GM19239 (cell line): ENCODE data around the gene C16orf89.

ENCODE experiments used
- DNase-seq: peaks from one replicate; pipeline ENCODE4 v3.0.0; 2011; ENCODE audit warnings: low spot score; ENCODE audit not compliant: insufficient read length
- FAIRE-seq: peaks from 2 replicates; lab custom pipeline; 2011; peaks lifted over from hg19 to GRCh38; lab: Jason Lieb, UNC

C16orf89 gene

DNA sequence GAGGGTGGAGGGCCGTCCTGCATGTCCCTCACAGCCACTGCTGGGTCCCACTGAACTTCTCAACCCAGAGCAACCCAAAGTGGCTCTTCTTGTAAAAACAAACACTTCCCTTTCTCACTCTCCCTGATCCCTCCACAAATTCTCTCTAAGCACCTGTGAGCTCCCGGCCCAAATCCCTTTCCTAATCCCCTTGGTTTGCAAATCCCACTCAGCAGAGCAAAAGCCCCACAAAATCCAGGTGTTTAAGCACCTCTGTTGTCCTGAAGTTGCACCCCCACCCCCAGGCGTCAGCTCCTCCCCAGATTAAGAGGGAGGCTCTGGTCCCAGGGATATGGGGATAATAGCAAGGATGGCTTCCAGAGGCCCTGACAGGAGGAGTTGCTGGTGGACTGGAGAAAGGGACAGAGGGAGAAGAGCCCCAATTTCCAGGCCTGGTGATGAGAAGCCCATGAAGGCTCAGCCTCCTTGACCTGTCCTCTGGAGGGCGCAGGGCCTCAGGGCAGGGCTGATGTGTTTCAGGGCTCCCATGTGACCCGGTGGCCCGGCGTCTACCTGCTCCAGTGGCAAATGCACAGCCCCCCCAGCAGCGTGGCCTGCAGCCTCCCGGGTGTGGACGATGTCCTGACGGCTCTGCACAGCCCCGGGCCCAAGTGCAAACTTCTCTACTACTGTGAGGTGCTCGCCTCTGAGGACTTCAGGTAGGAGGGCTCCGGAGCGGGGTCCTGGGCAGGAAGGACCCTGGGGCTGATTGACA is 55.0 kb downstream of the C16orf89 start:
- DNase-seq: no peak
- FAIRE-seq: no peak

DNA sequence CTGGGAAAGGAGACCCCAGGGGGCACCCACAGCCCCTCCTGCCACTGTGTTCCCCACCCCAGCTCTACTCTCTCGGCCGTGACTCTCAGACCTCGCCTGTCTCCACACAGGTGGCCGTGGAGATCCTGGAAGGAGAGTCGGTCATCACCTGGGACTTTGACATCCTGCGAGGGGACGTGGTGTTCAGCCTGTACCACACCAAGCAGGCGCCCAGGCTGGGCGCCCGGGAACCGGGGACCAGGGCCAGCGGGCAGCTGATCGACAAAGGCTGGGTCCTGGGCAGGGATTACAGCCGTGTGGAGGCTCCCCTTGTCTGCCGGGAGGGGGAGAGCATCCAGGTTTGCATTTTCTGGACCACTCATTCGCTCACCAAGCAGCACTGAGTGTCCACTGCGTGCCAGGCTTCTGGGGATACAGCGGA is 57.4 kb downstream of the C16orf89 start:
- DNase-seq: no peak
- FAIRE-seq: no peak

DNA sequence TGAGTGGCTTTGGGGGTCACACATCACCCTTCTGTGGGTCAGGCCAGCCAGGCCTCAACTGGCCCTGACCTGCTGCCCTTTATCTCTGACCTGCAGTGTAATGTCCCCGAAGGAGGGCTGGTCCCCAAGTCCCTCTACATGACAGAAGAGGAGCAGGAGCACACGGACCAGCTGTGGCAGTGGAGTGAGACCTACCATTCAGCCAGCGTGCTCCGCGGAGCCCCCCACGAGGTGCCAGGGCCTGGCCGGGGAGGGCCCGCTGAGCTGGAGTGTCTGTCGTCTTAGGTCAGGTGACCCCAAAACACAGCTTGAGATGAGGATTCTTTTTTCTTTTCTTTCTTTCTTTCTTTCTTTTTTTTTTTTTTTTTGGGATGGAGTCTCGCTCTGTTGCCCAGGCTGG is 58.5 kb downstream of the C16orf89 start:
- DNase-seq (no peak), FAIRE-seq (no peak)

DNA sequence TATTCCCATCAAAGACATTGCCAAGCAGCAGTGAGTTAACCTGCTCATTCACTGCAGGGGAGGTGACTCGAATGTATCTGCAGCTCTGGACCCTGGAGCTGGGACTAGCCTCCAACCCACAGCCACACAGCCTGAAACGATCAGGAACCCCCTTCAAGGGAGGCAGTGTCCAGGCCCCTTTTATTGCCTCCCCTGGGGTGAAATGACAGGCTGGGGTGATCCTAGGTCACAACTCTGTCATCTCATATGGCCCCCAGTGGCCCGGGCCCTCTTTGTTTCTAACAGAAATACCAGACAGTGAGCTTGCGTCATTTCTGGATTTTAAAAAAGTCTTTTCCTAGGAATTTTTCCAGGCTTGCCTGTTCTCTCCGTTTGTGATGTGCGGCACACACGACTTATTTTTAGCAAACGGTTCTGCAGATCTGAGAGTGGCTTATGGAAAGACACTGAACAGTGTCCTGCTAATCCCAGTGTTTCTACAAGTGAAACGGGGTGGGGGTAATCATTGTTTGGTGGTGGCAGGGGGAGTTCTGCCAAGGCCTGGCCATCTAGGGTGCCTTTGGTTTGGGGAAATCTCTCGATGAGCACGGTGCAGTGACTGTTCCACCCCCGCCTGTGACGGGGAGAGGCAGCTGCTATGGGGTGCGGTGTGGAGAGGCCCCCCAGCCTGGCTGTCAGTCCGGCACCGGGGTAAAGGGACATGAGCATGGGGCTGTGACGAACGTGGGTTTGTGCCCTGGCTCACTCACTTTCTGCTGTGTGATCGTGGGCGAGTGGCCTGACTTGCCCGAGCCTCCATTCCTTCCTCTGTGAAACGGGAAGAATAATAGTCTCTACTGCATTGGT is 59.2 kb downstream of the C16orf89 start:
- FAIRE-seq: no peak
- no peak for DNase-seq

DNA sequence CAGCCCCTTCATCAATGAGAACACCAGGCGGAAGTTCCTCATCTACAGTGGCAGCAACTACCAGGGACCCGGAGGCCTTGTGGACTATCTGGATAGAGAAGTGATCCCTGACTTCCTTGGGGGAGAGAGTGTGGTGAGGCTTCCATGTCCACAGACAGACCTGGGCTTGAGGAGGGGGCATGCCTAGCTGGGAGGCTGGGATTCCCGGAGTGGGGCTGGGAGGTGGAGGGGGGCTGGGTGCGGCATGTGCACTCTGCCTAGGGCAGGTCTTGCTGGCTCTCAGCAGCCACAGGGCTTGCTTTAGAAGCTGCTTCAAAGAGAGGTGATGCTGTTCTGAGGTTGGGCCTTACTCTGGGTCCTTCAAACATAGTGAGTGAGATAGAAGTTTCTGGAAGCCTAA is 59.8 kb downstream of the C16orf89 start:
- DNase-seq: no peak
- FAIRE-seq: no peak

DNA sequence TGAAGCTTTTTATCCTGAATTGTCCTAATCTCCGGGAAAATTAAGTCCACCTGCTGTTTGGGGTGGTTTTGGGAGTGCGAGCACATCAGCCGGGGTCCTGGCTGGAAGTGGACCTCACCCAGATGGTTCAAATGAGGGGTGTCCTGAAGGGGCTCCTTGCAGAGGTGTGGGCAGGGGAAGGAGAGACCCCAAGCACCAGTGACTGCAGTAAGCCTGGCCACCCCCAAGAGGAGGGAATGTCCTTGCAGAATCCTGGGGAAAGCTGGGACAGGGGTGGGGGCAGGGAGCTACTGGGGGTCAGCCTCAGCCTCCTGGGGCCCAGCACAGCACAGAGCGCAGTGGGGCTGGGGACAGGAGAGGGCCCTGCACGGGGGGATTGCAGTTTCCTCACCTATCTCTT is 61.4 kb downstream of the C16orf89 start:
- DNase-seq (no peak), FAIRE-seq (no peak)

DNA sequence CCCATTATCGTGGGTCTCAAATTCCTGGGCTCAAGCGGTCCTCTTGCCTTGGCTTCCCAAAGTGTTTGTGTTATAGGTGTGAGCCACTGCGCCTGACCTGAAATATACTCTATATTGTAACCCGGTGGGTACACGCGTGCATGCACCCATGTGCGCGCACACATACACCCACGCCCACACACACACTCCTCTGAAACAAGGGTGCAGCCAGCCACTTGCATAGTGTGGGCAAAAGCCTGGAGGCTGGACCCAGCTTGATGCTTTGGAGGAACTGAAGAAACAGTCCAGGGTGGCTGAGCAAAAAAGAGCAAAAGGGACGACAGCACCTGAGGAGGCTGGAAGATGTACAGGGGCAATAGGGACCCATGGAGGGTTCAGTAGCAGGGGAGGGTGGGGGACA is 61.9 kb downstream of the C16orf89 start:
- no peak for FAIRE-seq
- no peak for DNase-seq

DNA sequence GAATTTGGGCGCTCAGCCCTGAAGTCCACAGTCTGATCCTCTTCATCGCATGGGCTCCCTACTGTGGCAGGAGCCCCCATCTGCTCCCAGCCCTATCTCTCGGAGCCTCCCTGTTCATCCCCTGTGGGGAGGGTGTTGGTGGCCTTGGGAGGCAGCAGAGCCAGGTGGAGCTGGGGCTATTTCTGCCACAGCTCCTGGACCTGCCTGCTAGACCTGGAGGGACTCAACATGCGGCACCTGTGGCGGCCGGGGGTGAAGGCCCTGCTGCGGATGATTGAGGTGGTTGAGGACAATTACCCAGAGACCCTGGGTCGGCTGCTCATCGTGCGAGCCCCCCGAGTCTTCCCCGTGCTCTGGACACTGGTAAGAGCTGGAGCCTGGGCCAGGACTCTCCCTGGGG is 62.5 kb downstream of the C16orf89 start:
- FAIRE-seq (no peak), DNase-seq (no peak)

DNA sequence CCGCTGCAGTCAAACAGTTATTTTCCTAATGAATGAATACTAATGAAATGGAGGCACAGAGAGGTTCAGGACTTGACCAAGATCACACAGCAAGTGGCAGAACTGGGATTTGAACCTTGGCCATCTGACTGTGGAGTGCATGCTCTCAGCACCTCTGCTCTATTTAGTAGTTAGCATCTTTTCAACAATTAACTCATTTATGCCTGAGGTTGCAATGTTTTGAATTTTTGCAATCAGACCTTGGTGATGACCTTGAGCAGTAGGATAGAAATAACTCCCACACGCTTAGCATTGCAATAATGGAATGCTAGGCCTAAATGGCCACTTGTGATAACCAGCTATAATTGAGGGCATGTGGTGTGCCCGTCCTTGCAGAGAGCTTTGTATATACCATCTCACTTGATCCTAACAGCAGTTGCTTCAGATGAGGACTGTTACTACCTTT is 63.0 kb downstream of the C16orf89 start:
- FAIRE-seq: no peak

DNA sequence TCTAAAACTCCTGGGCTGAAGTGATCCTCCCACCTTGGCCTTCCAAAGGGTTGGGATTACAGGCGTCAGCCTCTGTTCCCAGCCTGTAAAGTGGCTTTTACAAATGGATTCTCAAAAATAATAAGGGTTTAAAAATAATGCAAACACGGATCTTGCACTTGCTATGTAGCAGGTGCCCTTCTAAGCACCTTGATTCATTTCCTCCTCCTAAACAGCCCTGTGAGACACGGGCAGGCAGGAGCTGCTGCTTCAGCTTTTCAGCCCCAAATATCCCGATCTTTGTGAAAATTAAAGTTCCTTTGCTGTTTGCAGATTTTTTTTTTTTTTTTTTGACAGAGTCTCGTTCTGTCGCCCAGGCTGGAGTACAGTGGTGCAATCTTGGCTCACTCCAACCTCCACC is 63.8 kb downstream of the C16orf89 start:
- FAIRE-seq (no peak), DNase-seq (no peak)

More for the DNA sequence above, 63.0 kb downstream of the C16orf89 start:
- DNase-seq: no peak

DNA sequence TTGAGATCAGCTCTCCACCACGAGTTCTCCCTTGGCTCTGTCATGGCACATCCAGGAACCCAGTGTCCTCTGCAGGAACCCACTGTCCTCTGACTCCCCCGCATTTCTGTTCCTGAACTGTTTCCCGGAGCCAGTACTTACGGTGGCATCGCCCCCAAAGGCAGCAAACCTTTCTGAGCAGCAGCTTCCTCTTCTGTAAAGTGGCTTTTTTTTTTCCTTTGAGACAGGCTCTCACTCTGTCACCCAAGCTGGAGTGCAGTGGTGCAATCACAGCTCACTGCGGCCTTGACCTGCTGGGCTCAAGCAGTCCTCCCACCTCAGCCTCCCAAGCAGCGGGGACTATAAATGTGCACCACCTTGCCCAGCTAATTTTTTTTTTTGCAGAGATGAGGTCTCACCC is 64.2 kb downstream of the C16orf89 start:
- DNase-seq: no peak
- no peak for FAIRE-seq

DNA sequence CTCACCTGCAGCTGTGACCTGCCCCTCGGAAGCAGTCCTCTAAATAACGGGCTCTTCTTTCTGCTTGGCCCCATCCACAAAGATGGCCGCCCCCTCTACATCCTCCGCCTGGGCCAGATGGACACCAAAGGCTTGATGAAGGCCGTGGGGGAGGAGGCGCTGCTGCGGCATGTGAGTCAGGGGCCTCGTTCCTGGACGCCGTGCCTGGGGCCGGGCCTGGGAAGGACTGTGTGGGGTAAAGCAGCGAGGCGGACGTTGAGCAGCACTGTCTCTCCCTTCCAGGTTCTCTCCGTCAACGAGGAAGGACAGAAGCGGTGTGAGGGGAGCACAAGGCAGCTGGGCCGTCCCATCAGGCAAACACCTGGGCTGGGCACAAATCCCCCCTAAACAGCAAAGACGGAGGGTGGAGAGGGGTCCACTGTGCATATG is 65.2 kb downstream of the C16orf89 start:
- no peak for DNase-seq
- FAIRE-seq: no peak

DNA sequence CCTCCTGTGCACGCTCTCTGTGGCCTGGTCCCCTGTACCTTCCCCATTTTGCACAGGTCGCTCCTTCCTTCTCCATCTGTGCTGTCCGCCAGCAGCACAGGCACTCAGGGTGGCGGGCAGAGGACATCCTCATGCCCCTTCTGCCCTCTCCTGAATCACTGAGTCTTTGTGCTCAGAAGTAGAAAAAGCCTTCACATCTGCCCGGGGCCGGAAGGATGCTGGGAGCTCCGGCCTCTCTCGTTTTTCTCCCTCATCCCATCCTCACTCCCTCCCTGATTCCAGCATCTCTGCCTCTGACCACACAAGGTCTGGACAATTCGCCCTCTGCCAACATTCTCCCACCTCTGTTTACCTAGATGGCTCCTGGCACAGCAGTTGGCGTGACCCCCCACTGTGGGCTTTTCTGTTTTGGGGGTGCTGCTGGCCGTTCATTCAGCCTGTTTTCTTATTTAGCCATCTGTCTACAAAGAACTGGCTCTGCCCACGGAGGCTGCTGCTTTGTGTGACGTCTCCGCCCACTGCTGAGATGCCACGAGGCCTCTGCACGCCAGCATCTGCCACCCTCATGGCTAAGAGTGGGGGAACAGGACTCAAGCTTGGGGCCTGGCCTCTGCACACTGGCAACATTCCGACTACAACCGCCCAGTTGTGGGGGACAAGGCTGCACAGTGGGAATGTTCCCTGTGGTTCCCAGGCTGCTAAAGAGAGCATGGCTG is 70.9 kb downstream of the C16orf89 start:
- no peak for FAIRE-seq

More for the DNA sequence above, 70.9 kb downstream of the C16orf89 start:
- no peak for DNase-seq
